Loucy (cell line): ENCODE data around the gene PIBF1.

Experiments used
- H2AFZ ChIP-seq: fragments of 200-600 bp; sonication (generic); 2 replicates; pipeline ENCODE4 v1.6.0; 2016; ENCODE audit warnings: antibody characterized with exemption, mild to moderate bottlenecking, low read length, moderate library complexity
- H3F3A ChIP-seq: fragments of 200-600 bp; 2 replicates; pipeline ENCODE4 v1.6.0; 2016; ENCODE audit warnings: antibody characterized with exemption, low read depth, mild to moderate bottlenecking
- H3K27me3 ChIP-seq: fragments of 200-600 bp; sonication (generic); 2 replicates; pipeline ENCODE4 v1.6.1; 2014; ENCODE audit warnings: low read length, mild to moderate bottlenecking; ENCODE audit not compliant: insufficient read depth, poor library complexity, severe bottlenecking
- H3K36me3 ChIP-seq: fragments of 200-600 bp; sonication (generic); 2 replicates; pipeline ENCODE4 v1.6.1; 2016; ENCODE audit warnings: low read length; ENCODE audit not compliant: insufficient read depth
- H3K4me1 ChIP-seq: fragments of 200-600 bp; sonication (generic); 2 replicates; pipeline ENCODE4 v1.5.1; 2014; ENCODE audit warnings: low read length, mild to moderate bottlenecking; ENCODE audit not compliant: insufficient read depth, poor library complexity, severe bottlenecking
- H3K4me2 ChIP-seq: fragments of 200-600 bp; sonication (generic); 2 replicates; pipeline ENCODE4 v1.6.0; 2014; ENCODE audit warnings: antibody characterized with exemption, low read length, low read depth, mild to moderate bottlenecking; ENCODE audit not compliant: poor library complexity, severe bottlenecking
- H3K4me3 ChIP-seq: fragments of 200-600 bp; sonication (generic); 2 replicates; pipeline ENCODE4 v1.5.1; 2014; ENCODE audit warnings: low read length, mild to moderate bottlenecking, mixed read lengths; ENCODE audit not compliant: poor library complexity, severe bottlenecking
- H3K79me2 ChIP-seq: fragments of 200-600 bp; sonication (generic); 2 replicates; pipeline ENCODE4 v1.6.1; 2014; ENCODE audit warnings: low read length; ENCODE audit not compliant: insufficient read depth
- H3K9ac ChIP-seq: fragments of 200-600 bp; sonication (generic); 2 replicates; pipeline ENCODE4 v1.6.0; 2014; ENCODE audit warnings: mild to moderate bottlenecking, low read depth, low read length, moderate library complexity; ENCODE audit not compliant: poor library complexity, severe bottlenecking
- H3K9me2 ChIP-seq: fragments of 200-600 bp; sonication (generic); replicated peaks from 2 replicates; pipeline ENCODE4 v1.6.1; 2016; ENCODE audit warnings: low read depth, low read length, mixed read lengths
- H3K9me3 ChIP-seq: fragments of 200-600 bp; sonication (generic); 2 replicates; pipeline ENCODE4 v1.6.1; 2014; ENCODE audit warnings: mild to moderate bottlenecking, antibody characterized with exemption, low read length, low read depth; ENCODE audit not compliant: insufficient read depth
- H4K20me1 ChIP-seq: fragments of 200-600 bp; sonication (generic); 2 replicates; pipeline ENCODE4 v1.6.0; 2014; ENCODE audit warnings: antibody characterized with exemption, low read length, mild to moderate bottlenecking; ENCODE audit not compliant: insufficient read depth, poor library complexity, severe bottlenecking
- CTCF ChIP-seq: fragments of 200-600 bp; sonication (generic); conservative IDR thresholded peaks from 2 replicates; pipeline ENCODE4 v1.5.1; 2014; ENCODE audit warnings: mild to moderate bottlenecking, antibody characterized with exemption, low read length
- EZH2phosphoT487 ChIP-seq: fragments of 200-600 bp; IDR thresholded peaks from 2 replicates; pipeline ENCODE4 v1.6.1; 2018; ENCODE audit warnings: antibody characterized with exemption, mild to moderate bottlenecking, moderate library complexity, borderline replicate concordance

PIBF1 gene

GRCh38 chr13:72970956-72971355 lies 189.0 kb downstream of the PIBF1 start:
- Histone ChIP-seq H3K27me3 (no peaks in the 10 kb centered on the region), H2AFZ (no peak overlapping the region), H3K4me1 (no peaks in the 10 kb centered on the region), H3K79me2 (no peaks in the 10 kb centered on the region), H3K36me3 (peaks cover 4% of the 10 kb centered on the region; the same call in 1 of the 2 replicates), H3K9me3 (no peaks in the 10 kb centered on the region), H4K20me1 (no peaks in the 10 kb centered on the region), H3K9ac (no peak overlapping the region), H3K4me2 (no peak overlapping the region), H3K9me2 (no peaks in the 10 kb centered on the region), H3F3A (no peaks in the 10 kb centered on the region), H3K4me3 (no peak overlapping the region)
- TF ChIP-seq CTCF, result no peak
- no peak for TF ChIP-seq EZH2phosphoT487

GRCh38 chr13:72973234-72973633 lies 191.3 kb downstream of the PIBF1 start:
- TF ChIP-seq CTCF (no peak), EZH2phosphoT487 (no peak)
- no peak overlapping the region for H3K4me2 ChIP-seq
- H3K9me3 ChIP-seq, result no peaks in the 10 kb centered on the region
- H3K9ac ChIP-seq, result no peak overlapping the region
- H3K4me1 ChIP-seq, result no peaks in the 10 kb centered on the region
- no peaks in the 10 kb centered on the region for H3K79me2 ChIP-seq
- no peak overlapping the region for H3K4me3 ChIP-seq
- peaks cover 9% of the 10 kb centered on the region; the same call in 1 of the 2 replicates for H3K36me3 ChIP-seq
- H3F3A ChIP-seq, result no peaks in the 10 kb centered on the region
- H4K20me1 ChIP-seq, result no peaks in the 10 kb centered on the region
- no peaks in the 10 kb centered on the region for H3K27me3 ChIP-seq
- no peak overlapping the region for H2AFZ ChIP-seq
- no peaks in the 10 kb centered on the region for H3K9me2 ChIP-seq

GRCh38 chr13:72983085-72983768 lies 201.3 kb downstream of the PIBF1 start:
- H2AFZ ChIP-seq, result no peak overlapping the region
- no peak overlapping the region for H3K4me2 ChIP-seq
- no peaks in the 10 kb centered on the region for H3K36me3 ChIP-seq
- H3K4me3 ChIP-seq, result no peak overlapping the region
- H4K20me1 ChIP-seq, result no peaks in the 10 kb centered on the region
- H3K9me2 ChIP-seq, result no peaks in the 10 kb centered on the region
- no peaks in the 10 kb centered on the region for H3K79me2 ChIP-seq
- no peaks in the 10 kb centered on the region for H3K4me1 ChIP-seq
- H3K9me3 ChIP-seq, result no peaks in the 10 kb centered on the region
- TF ChIP-seq CTCF, result no peak
- TF ChIP-seq EZH2phosphoT487, result no peak
- no peak overlapping the region for H3K9ac ChIP-seq
- H3K27me3 ChIP-seq, result no peaks in the 10 kb centered on the region
- H3F3A ChIP-seq, result no peaks in the 10 kb centered on the region; the same call in 1 of the 2 replicates
